ENCODE results near the gene MRC1. TPM values are rescaled to one million over a fixed set of nuclear protein-coding genes. Genes with fewer than 3 reads are reported as not detected.

The MRC1 gene
- total RNA-seq, 1 experiment from 2014 or later = 0.05 TPM

- POLR2A ChIA-PET = no interaction called here
Observed at GRCh38 chr10:17820943-17821342, 11.8 kb downstream of the MRC1 start.

GRCh38 chr10:17821893-17822292, 12.7 kb downstream of the MRC1 start:
- H3K36me3 Mint-ChIP-seq (ENCODE audit: insufficient read depth, unreplicated experiment) = no peaks in the 10 kb centered on the region
- Histone ChIP-seq H3K36me3 (ENCODE audit: control insufficient read depth, insufficient read depth, low read length) (no peaks in the 10 kb centered on the region), H3K27me3 (replicated peaks; ENCODE audit: control insufficient read depth, insufficient read depth, low read length) (peaks cover 2% of the 10 kb centered on the region; the same call in 1 of the 2 replicates), H3K4me3 (ENCODE audit: low read depth, low read length) (no peak overlapping the region), H3K9me3 (no peaks in the 10 kb centered on the region), H3K4me1 (no peaks in the 10 kb centered on the region)
- BruUV-seq (replicated peaks) = no TSS peak
- H3K4me3 Mint-ChIP-seq (ENCODE audit: unreplicated experiment) = no peak overlapping the region
- no peak overlapping the region for H3K27ac Mint-ChIP-seq (ENCODE audit: unreplicated experiment)
- no peaks in the 10 kb centered on the region for H3K4me1 Mint-ChIP-seq (ENCODE audit: low read depth, unreplicated experiment)
- ChIA-PET POLR2A (no interaction called here), CTCF (no interaction called here)
- DNase-seq = no peak
- peaks cover 17% of the 10 kb centered on the region for H3K27me3 Mint-ChIP-seq (ENCODE audit: insufficient read depth, unreplicated experiment)
- intact Hi-C loops (cut with micrococcal nuclease; ENCODE audit: unreplicated experiment) = loop anchor here (2.0 kb wide), 1 partner anchor 51 kb away; no protein-coding TSS in a partner anchor
- TF ChIP-seq, protein P1, sequence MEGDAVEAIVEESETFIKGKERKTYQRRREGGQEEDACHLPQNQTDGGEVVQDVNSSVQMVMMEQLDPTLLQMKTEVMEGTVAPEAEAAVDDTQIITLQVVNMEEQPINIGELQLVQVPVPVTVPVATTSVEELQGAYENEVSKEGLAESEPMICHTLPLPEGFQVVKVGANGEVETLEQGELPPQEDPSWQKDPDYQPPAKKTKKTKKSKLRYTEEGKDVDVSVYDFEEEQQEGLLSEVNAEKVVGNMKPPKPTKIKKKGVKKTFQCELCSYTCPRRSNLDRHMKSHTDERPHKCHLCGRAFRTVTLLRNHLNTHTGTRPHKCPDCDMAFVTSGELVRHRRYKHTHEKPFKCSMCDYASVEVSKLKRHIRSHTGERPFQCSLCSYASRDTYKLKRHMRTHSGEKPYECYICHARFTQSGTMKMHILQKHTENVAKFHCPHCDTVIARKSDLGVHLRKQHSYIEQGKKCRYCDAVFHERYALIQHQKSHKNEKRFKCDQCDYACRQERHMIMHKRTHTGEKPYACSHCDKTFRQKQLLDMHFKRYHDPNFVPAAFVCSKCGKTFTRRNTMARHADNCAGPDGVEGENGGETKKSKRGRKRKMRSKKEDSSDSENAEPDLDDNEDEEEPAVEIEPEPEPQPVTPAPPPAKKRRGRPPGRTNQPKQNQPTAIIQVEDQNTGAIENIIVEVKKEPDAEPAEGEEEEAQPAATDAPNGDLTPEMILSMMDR (IDR thresholded peaks at IDR 0.05; ENCODE audit: insufficient read depth in 1 of 2, low read depth in 1 of 2, low read length in 1 of 2, severe bottlenecking in 1 of 2, unreplicated experiment in 1 of 2) = no peak
- no peaks in the 10 kb centered on the region for H3K9me3 Mint-ChIP-seq (ENCODE audit: unreplicated experiment)

More at GRCh38 chr10:17820943-17821342, 11.8 kb downstream of the MRC1 start:
- intact Hi-C loops (cut with micrococcal nuclease; ENCODE audit: unreplicated experiment) = no loop called here
- no TSS peak for BruUV-seq (replicated peaks)
- TF ChIP-seq, protein P1 (IDR thresholded peaks at IDR 0.05; ENCODE audit: insufficient read depth in 1 of 2, low read depth in 1 of 2, low read length in 1 of 2, severe bottlenecking in 1 of 2, unreplicated experiment in 1 of 2) = no peak
- Histone ChIP-seq H3K9me3 (no peaks in the 10 kb centered on the region), H3K27me3 (replicated peaks; ENCODE audit: control insufficient read depth, insufficient read depth, low read length) (peaks cover 2% of the 10 kb centered on the region; the same call in 1 of the 2 replicates), H3K4me3 (ENCODE audit: low read depth, low read length) (no peak overlapping the region), H3K4me1 (no peaks in the 10 kb centered on the region), H3K36me3 (ENCODE audit: control insufficient read depth, insufficient read depth, low read length) (no peaks in the 10 kb centered on the region)
- peaks cover 15% of the 10 kb centered on the region for H3K27me3 Mint-ChIP-seq (ENCODE audit: insufficient read depth, unreplicated experiment)
- no peaks in the 10 kb centered on the region for H3K9me3 Mint-ChIP-seq (ENCODE audit: unreplicated experiment)
- no peaks in the 10 kb centered on the region for H3K4me1 Mint-ChIP-seq (ENCODE audit: low read depth, unreplicated experiment)
- DNase-seq = no peak
- no peak overlapping the region for H3K27ac Mint-ChIP-seq (ENCODE audit: unreplicated experiment)
- no peak overlapping the region for H3K4me3 Mint-ChIP-seq (ENCODE audit: unreplicated experiment)
- H3K36me3 Mint-ChIP-seq (ENCODE audit: insufficient read depth, unreplicated experiment) = no peaks in the 10 kb centered on the region
- CTCF ChIA-PET = no interaction called here

DNA sequence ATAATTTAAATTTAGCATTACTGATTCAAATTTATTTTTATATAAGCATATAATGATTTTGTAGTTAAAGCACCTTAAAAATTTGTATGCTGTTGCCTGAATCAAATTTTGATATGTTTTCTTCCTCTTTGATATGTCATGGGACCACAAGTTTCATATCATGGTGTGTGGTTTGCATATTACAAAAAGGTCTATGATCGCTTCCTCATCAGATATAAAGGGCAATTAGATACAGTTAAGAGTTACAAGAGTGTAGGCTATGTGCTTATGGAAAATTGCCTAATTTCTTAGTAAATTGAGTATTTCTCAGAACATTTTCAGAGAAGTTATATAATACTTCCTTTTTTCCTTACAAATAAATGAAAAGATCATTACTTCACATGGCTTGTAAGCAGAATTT, 22.2 kb downstream of the MRC1 start:
- POLR2A ChIA-PET = no interaction called here
- H3K9me3 Mint-ChIP-seq (ENCODE audit: unreplicated experiment) = no peaks in the 10 kb centered on the region
- TF ChIP-seq, protein P1 (IDR thresholded peaks at IDR 0.05; ENCODE audit: insufficient read depth in 1 of 2, low read depth in 1 of 2, low read length in 1 of 2, severe bottlenecking in 1 of 2, unreplicated experiment in 1 of 2) = no peak
- H3K4me1 Mint-ChIP-seq (ENCODE audit: low read depth, unreplicated experiment) = peaks cover 11% of the 10 kb centered on the region
- Histone ChIP-seq H3K4me3 (ENCODE audit: low read depth, low read length) (no peak overlapping the region), H3K9me3 (peaks cover 4% of the 10 kb centered on the region; the same call in 1 of the 2 replicates), H3K27me3 (replicated peaks; ENCODE audit: control insufficient read depth, insufficient read depth, low read length) (no peaks in the 10 kb centered on the region), H3K4me1 (peaks cover 8% of the 10 kb centered on the region), H3K36me3 (ENCODE audit: control insufficient read depth, insufficient read depth, low read length) (no peaks in the 10 kb centered on the region)
- CTCF ChIA-PET = no interaction called here
- H3K27ac Mint-ChIP-seq (ENCODE audit: unreplicated experiment) = no peak overlapping the region
- BruUV-seq (replicated peaks) = no TSS peak
- no peaks in the 10 kb centered on the region for H3K36me3 Mint-ChIP-seq (ENCODE audit: insufficient read depth, unreplicated experiment)
- no peak for DNase-seq
- no peak overlapping the region for H3K4me3 Mint-ChIP-seq (ENCODE audit: unreplicated experiment)
- intact Hi-C loops (cut with micrococcal nuclease; ENCODE audit: unreplicated experiment) = no loop called here
- peaks cover 7% of the 10 kb centered on the region for H3K27me3 Mint-ChIP-seq (ENCODE audit: insufficient read depth, unreplicated experiment)
